Endothelial cell of umbilical vein (primary cell): ENCODE results near the gene CCDC170.

Experiments
- EZH2 ChIP-seq: IDR thresholded peaks from 2 replicates; pipeline ENCODE4 v1.6.1; 2012; ENCODE audit warnings: borderline replicate concordance, low read depth, mild to moderate bottlenecking, moderate library complexity, low read length, inconsistent platforms; ENCODE audit not compliant: severe bottlenecking
- POLR2A ChIP-seq: IDR thresholded peaks from 2 replicates; pipeline ENCODE4 v1.6.1; 2012; ENCODE audit warnings: low read depth, mild to moderate bottlenecking, control low read depth, low read length

- TF ChIP-seq POLR2A (no peak), EZH2 (no peak)
Observed at GRCh38 chr6:151551223-151551857, 57.5 kb downstream of the CCDC170 start.
